Activated CD8-positive, alpha-beta T cell treated with anti-CD3 and anti-CD28 coated beads, Interleukin-2, amount 10 ng/mL, durations not matched to agents 7 days and 5 days (primary cell): ENCODE results near the gene RERE. TPM values are rescaled to one million over a fixed set of nuclear protein-coding genes. Genes with fewer than 3 reads are reported as not detected.

ENCODE experiments used
- ATAC-seq: fragments of 150-1000 bp; cut with Tn5 transposase; one replicate; pipeline ENCODE4 v1.10.0; 2021; ENCODE audit warnings: moderate library complexity
- CTCF ChIA-PET: fragments of 350-600 bp; sonication (Branson Sonifier 250); formaldehyde crosslinking; loops from one replicate; lab custom pipeline; 2021; ENCODE audit warnings: antibody characterized with exemption; lab: Charles Lee
- POLR2A ChIA-PET: fragments of 350-600 bp; sonication (Branson Sonifier 250); formaldehyde crosslinking; loops from one replicate; lab custom pipeline; 2021; ENCODE audit warnings: antibody characterized with exemption; lab: Charles Lee
- DNase-seq: peaks from one replicate; pipeline ENCODE4 v3.0.0-alpha.2; 2020
- H3K27ac Mint-ChIP-seq: one replicate; pipeline ENCODE4 v1.8.0; 2021; ENCODE audit warnings: mild to moderate bottlenecking, mixed read lengths
- H3K27me3 Mint-ChIP-seq: one replicate; pipeline ENCODE4 v1.8.0; 2021; ENCODE audit warnings: low read depth, mixed read lengths
- H3K36me3 Mint-ChIP-seq: one replicate; pipeline ENCODE4 v1.8.0; 2021; ENCODE audit warnings: low read depth, mixed read lengths
- H3K4me1 Mint-ChIP-seq: one replicate; pipeline ENCODE4 v1.8.0; 2021; ENCODE audit warnings: low read depth, mixed read lengths
- H3K4me3 Mint-ChIP-seq: one replicate; pipeline ENCODE4 v1.8.0; 2021; ENCODE audit warnings: mild to moderate bottlenecking, mixed read lengths
- H3K9me3 Mint-ChIP-seq: one replicate; pipeline ENCODE4 v1.8.0; 2022; ENCODE audit warnings: mixed read lengths; ENCODE audit not compliant: insufficient read depth
- total RNA-seq, 2 experiments: library from RNA; stranded (reverse); gene quantifications; one replicate each; pipeline ENCODE4 v1.2.3, GENCODE V29; 2021

RERE gene
- total RNA-seq, 2 experiments from 2014 or later = 37.4 to 44.7 TPM

- CTCF ChIA-PET = interaction anchor here (0.8 to 2.4 kb wide), 9 partner anchors 8 to 149 kb away, joined by 3 to 13 read pairs (median 4); no protein-coding TSS in a partner anchor
- Mint-ChIP-seq H3K36me3 (peaks cover 3% of the 10 kb centered on the region), H3K27me3 (no peaks in the 10 kb centered on the region)
Observed at GRCh38 chr1:8578936-8579335, 238.5 kb downstream of the RERE start.

GRCh38 chr1:8578132-8578877 lies 239.1 kb downstream of the RERE start:
- no peak overlapping the region for H3K27ac Mint-ChIP-seq
- peaks cover 3% of the 10 kb centered on the region for H3K36me3 Mint-ChIP-seq
- H3K4me1 Mint-ChIP-seq = no peaks in the 10 kb centered on the region
- ChIA-PET CTCF (interaction anchor here (0.8 to 2.4 kb wide), 8 partner anchors 7 to 149 kb away, joined by 3 to 13 read pairs (median 4); no protein-coding TSS in a partner anchor), POLR2A (no interaction called here)
- DNase-seq = no peak
- ATAC-seq = no peak
- H3K9me3 Mint-ChIP-seq = no peaks in the 10 kb centered on the region
- no peak overlapping the region for H3K4me3 Mint-ChIP-seq
- H3K27me3 Mint-ChIP-seq = no peaks in the 10 kb centered on the region

More at GRCh38 chr1:8578936-8579335, 238.5 kb downstream of the RERE start:
- Mint-ChIP-seq H3K27ac (no peak overlapping the region), H3K4me3 (no peak overlapping the region), H3K4me1 (no peaks in the 10 kb centered on the region), H3K9me3 (no peaks in the 10 kb centered on the region)
- DNase-seq (no peak), ATAC-seq (no peak)
- POLR2A ChIA-PET = no interaction called here

- ATAC-seq (no peak), DNase-seq (no peak)
- no peaks in the 10 kb centered on the region for H3K4me1 Mint-ChIP-seq
- H3K36me3 Mint-ChIP-seq = no peaks in the 10 kb centered on the region
- no peaks in the 10 kb centered on the region for H3K9me3 Mint-ChIP-seq
- no peak overlapping the region for H3K27ac Mint-ChIP-seq
- no peak overlapping the region for H3K4me3 Mint-ChIP-seq
- ChIA-PET POLR2A (no interaction called here), CTCF (interaction anchor here (3.2 kb wide), 1 partner anchor 13 kb away, joined by 12 read pairs; no protein-coding TSS in a partner anchor)
- no peaks in the 10 kb centered on the region for H3K27me3 Mint-ChIP-seq
Observed at GRCh38 chr1:8574985-8575384, 242.5 kb downstream of the RERE start.

GRCh38 chr1:8572106-8572505 lies 245.3 kb downstream of the RERE start:
- CTCF ChIA-PET = interaction anchor here (4.9 kb wide), 1 partner anchor 154 kb away, joined by 24 read pairs; no protein-coding TSS in a partner anchor
- no peaks in the 10 kb centered on the region for H3K4me1 Mint-ChIP-seq
- POLR2A ChIA-PET = no interaction called here
- ATAC-seq (no peak), DNase-seq (no peak)
- peaks cover 2% of the 10 kb centered on the region for H3K36me3 Mint-ChIP-seq
- no peaks in the 10 kb centered on the region for H3K27me3 Mint-ChIP-seq
- no peak overlapping the region for H3K4me3 Mint-ChIP-seq
- no peak overlapping the region for H3K27ac Mint-ChIP-seq
- H3K9me3 Mint-ChIP-seq = no peaks in the 10 kb centered on the region

- Mint-ChIP-seq H3K9me3 (no peaks in the 10 kb centered on the region), H3K4me3 (no peak overlapping the region)
Observed at GRCh38 chr1:8571200-8571984, 246.0 kb downstream of the RERE start.

GRCh38 chr1:8570465-8570864 lies 247.0 kb downstream of the RERE start:
- H3K36me3 Mint-ChIP-seq = peaks cover 3% of the 10 kb centered on the region
- DNase-seq = no peak
- H3K9me3 Mint-ChIP-seq = no peaks in the 10 kb centered on the region
- ChIA-PET POLR2A (no interaction called here), CTCF (interaction anchor here (0.7 to 4.9 kb wide), 17 partner anchors 9 to 555 kb away, joined by 3 to 24 read pairs (median 4); no protein-coding TSS in a partner anchor)
- no peak for ATAC-seq
- H3K4me1 Mint-ChIP-seq = no peaks in the 10 kb centered on the region
- no peak overlapping the region for H3K27ac Mint-ChIP-seq
- H3K4me3 Mint-ChIP-seq = no peak overlapping the region
- no peaks in the 10 kb centered on the region for H3K27me3 Mint-ChIP-seq

More at GRCh38 chr1:8571200-8571984, 246.0 kb downstream of the RERE start:
- ATAC-seq (no peak), DNase-seq (no peak)
- no peaks in the 10 kb centered on the region for H3K4me1 Mint-ChIP-seq
- no peak overlapping the region for H3K27ac Mint-ChIP-seq
- ChIA-PET CTCF (interaction anchor here (0.7 to 4.9 kb wide), 14 partner anchors 8 to 279 kb away, joined by 3 to 24 read pairs (median 4); no protein-coding TSS in a partner anchor), POLR2A (no interaction called here)
- H3K36me3 Mint-ChIP-seq = peaks cover 2% of the 10 kb centered on the region
- H3K27me3 Mint-ChIP-seq = no peaks in the 10 kb centered on the region

GRCh38 chr1:8569242-8569641 lies 248.2 kb downstream of the RERE start:
- H3K4me3 Mint-ChIP-seq = no peak overlapping the region
- POLR2A ChIA-PET = no interaction called here
- H3K9me3 Mint-ChIP-seq = no peaks in the 10 kb centered on the region
- DNase-seq = no peak
- H3K4me1 Mint-ChIP-seq = no peaks in the 10 kb centered on the region
- no peaks in the 10 kb centered on the region for H3K27me3 Mint-ChIP-seq
- peaks cover 3% of the 10 kb centered on the region for H3K36me3 Mint-ChIP-seq
- CTCF ChIA-PET = interaction anchor here (0.8 to 4.9 kb wide), 11 partner anchors 7 to 554 kb away, joined by 3 to 24 read pairs (median 5); no protein-coding TSS in a partner anchor
- ATAC-seq = no peak
- no peak overlapping the region for H3K27ac Mint-ChIP-seq

GRCh38 chr1:8568837-8569236 lies 248.6 kb downstream of the RERE start:
- H3K27me3 Mint-ChIP-seq = no peaks in the 10 kb centered on the region
- ChIA-PET CTCF (interaction anchor here (0.8 to 4.9 kb wide), 9 partner anchors 7 to 554 kb away, joined by 3 to 24 read pairs (median 5); no protein-coding TSS in a partner anchor), POLR2A (no interaction called here)
- no peaks in the 10 kb centered on the region for H3K9me3 Mint-ChIP-seq
- ATAC-seq = no peak
- peaks cover 3% of the 10 kb centered on the region for H3K36me3 Mint-ChIP-seq
- no peak overlapping the region for H3K4me3 Mint-ChIP-seq
- H3K4me1 Mint-ChIP-seq = no peaks in the 10 kb centered on the region
- DNase-seq = no peak
- no peak overlapping the region for H3K27ac Mint-ChIP-seq

- ChIA-PET CTCF (interaction anchor here (0.7 to 4.9 kb wide), 3 partner anchors 12 to 239 kb away, joined by 3 to 24 read pairs (median 13); no protein-coding TSS in a partner anchor), POLR2A (no interaction called here)
- no peak for ATAC-seq
- peaks cover 3% of the 10 kb centered on the region for H3K4me1 Mint-ChIP-seq
- no peaks in the 10 kb centered on the region for H3K9me3 Mint-ChIP-seq
- H3K4me3 Mint-ChIP-seq = no peak overlapping the region
- no peak overlapping the region for H3K27ac Mint-ChIP-seq
- peaks cover 3% of the 10 kb centered on the region for H3K36me3 Mint-ChIP-seq
- DNase-seq = no peak
- no peaks in the 10 kb centered on the region for H3K27me3 Mint-ChIP-seq
Observed at GRCh38 chr1:8567146-8567545, 250.3 kb downstream of the RERE start.

GRCh38 chr1:8565802-8566201 lies 251.6 kb downstream of the RERE start:
- DNase-seq (no peak), ATAC-seq (no peak)
- Mint-ChIP-seq H3K36me3 (peaks cover 3% of the 10 kb centered on the region), H3K9me3 (no peaks in the 10 kb centered on the region), H3K4me1 (peaks cover 9% of the 10 kb centered on the region), H3K27me3 (no peaks in the 10 kb centered on the region), H3K27ac (no peak overlapping the region), H3K4me3 (no peak overlapping the region)
- ChIA-PET POLR2A (no interaction called here), CTCF (interaction anchor here (1.4 to 8.7 kb wide), 4 partner anchors 14 to 284 kb away, joined by 6 to 145 read pairs (median 70); no protein-coding TSS in a partner anchor)

GRCh38 chr1:8563944-8564537 lies 253.4 kb downstream of the RERE start:
- CTCF ChIA-PET = interaction anchor here (1.2 to 8.7 kb wide), 4 partner anchors 8 to 285 kb away, joined by 3 to 145 read pairs (median 67); no protein-coding TSS in a partner anchor
- no peak overlapping the region for H3K4me3 Mint-ChIP-seq
- H3K27me3 Mint-ChIP-seq = no peaks in the 10 kb centered on the region

More at GRCh38 chr1:8563944-8564537, 253.4 kb downstream of the RERE start:
- POLR2A ChIA-PET = no interaction called here
- no peaks in the 10 kb centered on the region for H3K9me3 Mint-ChIP-seq
- peaks cover 15% of the 10 kb centered on the region for H3K4me1 Mint-ChIP-seq
- no peak overlapping the region for H3K27ac Mint-ChIP-seq
- peaks cover 2% of the 10 kb centered on the region for H3K36me3 Mint-ChIP-seq
- ATAC-seq (no peak), DNase-seq (no peak)
